ENCODE measurements around the gene SLC39A9.

GRCh38 chr14:69484444-69485314 is 86.2 kb downstream of the SLC39A9 start, which contains the start of gene PLEKHD1:
- peak; percentile 61 for TF ChIP-seq SUZ12 (IDR thresholded peaks at IDR 0.05; ENCODE audit: extremely low read depth, insufficient read depth, insufficient read length)
- no peak for TF ChIP-seq YY1 (IDR thresholded peaks at IDR 0.05; ENCODE audit: insufficient read depth, insufficient read length)
